ENCODE results near the gene ITFG1. TPM values are rescaled to one million over a fixed set of nuclear protein-coding genes. Genes with fewer than 3 reads are reported as not detected.

The ITFG1 gene
- total RNA-seq, 2 experiments from 2014 or later: 33.7 to 37.9 TPM

- no peaks in the 10 kb centered on the region for H3K4me1 ChIP-seq (ENCODE audit: insufficient read depth, low read length, poor library complexity, severe bottlenecking)
- BruUV-seq (replicated peaks): no TSS peak
- intact Hi-C loops (cut with micrococcal nuclease; ENCODE audit: unreplicated experiment): no loop called here
- no peak overlapping the region for H3K27ac ChIP-seq (ENCODE audit: low read depth, low read length, poor library complexity, severe bottlenecking)
- H3K4me2 ChIP-seq (ENCODE audit: low read length): no peak overlapping the region
- no peaks in the 10 kb centered on the region for H3K79me2 ChIP-seq (ENCODE audit: insufficient read depth, low read depth, low read length)
- TF ChIP-seq CTCF (conservative IDR thresholded peaks at IDR 0.05; ENCODE audit: low read length) (no peak), EZH2phosphoT487 (IDR thresholded peaks at IDR 0.05; ENCODE audit: borderline replicate concordance, low read depth, low read length) (no peak)
- DNase-seq (ENCODE audit: low spot score): no peak
- H3K4me3 ChIP-seq (ENCODE audit: low read depth, low read length, poor library complexity, severe bottlenecking): no peak overlapping the region
- no peaks in the 10 kb centered on the region for H3K9me2 ChIP-seq (ENCODE audit: insufficient read depth, low read length)
- H3K36me3 ChIP-seq (ENCODE audit: insufficient read depth, low read length): no peaks in the 10 kb centered on the region
- H4K20me1 ChIP-seq (ENCODE audit: insufficient read depth, low read length): no peaks in the 10 kb centered on the region
- no peak overlapping the region for H2AFZ ChIP-seq (ENCODE audit: low read length)
- POLR2A ChIA-PET: interaction anchor here (0.5 kb wide), 1 partner anchor 547 kb away, joined by 3 read pairs; no protein-coding TSS in a partner anchor
- H3K9me3 ChIP-seq (ENCODE audit: low read length): no peaks in the 10 kb centered on the region
- CTCF ChIA-PET (ENCODE audit: unreplicated experiment): no interaction called here
These were observed 326.3 kb downstream of the ITFG1 start for GRCh38 chr16:47134550-47134949.

- H3K79me2 ChIP-seq (ENCODE audit: insufficient read depth, low read depth, low read length): no peaks in the 10 kb centered on the region
- H3K9me3 ChIP-seq (ENCODE audit: low read length): no peaks in the 10 kb centered on the region
- no peak overlapping the region for H3K4me2 ChIP-seq (ENCODE audit: low read length)
- H3K27ac ChIP-seq (ENCODE audit: low read depth, low read length, poor library complexity, severe bottlenecking): no peak overlapping the region
- no peaks in the 10 kb centered on the region for H4K20me1 ChIP-seq (ENCODE audit: insufficient read depth, low read length)
- intact Hi-C loops (cut with micrococcal nuclease; ENCODE audit: unreplicated experiment): no loop called here
- POLR2A ChIA-PET: no interaction called here
- no peak for TF ChIP-seq EZH2phosphoT487 (IDR thresholded peaks at IDR 0.05; ENCODE audit: borderline replicate concordance, low read depth, low read length)
- TF ChIP-seq CTCF (conservative IDR thresholded peaks at IDR 0.05; ENCODE audit: low read length): peak; percentile 52
- H2AFZ ChIP-seq (ENCODE audit: low read length): no peak overlapping the region
- DNase-seq (ENCODE audit: low spot score): peak; percentile 5
- H3K4me3 ChIP-seq (ENCODE audit: low read depth, low read length, poor library complexity, severe bottlenecking): no peak overlapping the region
- no peaks in the 10 kb centered on the region for H3K4me1 ChIP-seq (ENCODE audit: insufficient read depth, low read length, poor library complexity, severe bottlenecking)
- BruUV-seq (replicated peaks): no TSS peak
- CTCF ChIA-PET (ENCODE audit: unreplicated experiment): no interaction called here
- H3K36me3 ChIP-seq (ENCODE audit: insufficient read depth, low read length): no peaks in the 10 kb centered on the region
- H3K9me2 ChIP-seq (ENCODE audit: insufficient read depth, low read length): no peaks in the 10 kb centered on the region
These were observed 328.6 kb downstream of the ITFG1 start for GRCh38 chr16:47132308-47132707.

GRCh38 chr16:47129755-47130435, 331.0 kb downstream of the ITFG1 start:
- H3K4me1 ChIP-seq (ENCODE audit: insufficient read depth, low read length, poor library complexity, severe bottlenecking): no peaks in the 10 kb centered on the region
- no peak for DNase-seq (ENCODE audit: low spot score)
- no peaks in the 10 kb centered on the region for H3K9me3 ChIP-seq (ENCODE audit: low read length)
- no peak overlapping the region for H2AFZ ChIP-seq (ENCODE audit: low read length)
- no peaks in the 10 kb centered on the region for H3K9me2 ChIP-seq (ENCODE audit: insufficient read depth, low read length)
- POLR2A ChIA-PET: no interaction called here
- no peak for TF ChIP-seq CTCF (conservative IDR thresholded peaks at IDR 0.05; ENCODE audit: low read length)
- no peak for TF ChIP-seq EZH2phosphoT487 (IDR thresholded peaks at IDR 0.05; ENCODE audit: borderline replicate concordance, low read depth, low read length)
- no peaks in the 10 kb centered on the region for H4K20me1 ChIP-seq (ENCODE audit: insufficient read depth, low read length)
- intact Hi-C loops (cut with micrococcal nuclease; ENCODE audit: unreplicated experiment): no loop called here
- H3K27ac ChIP-seq (ENCODE audit: low read depth, low read length, poor library complexity, severe bottlenecking): no peak overlapping the region
- H3K4me2 ChIP-seq (ENCODE audit: low read length): no peak overlapping the region
- H3K4me3 ChIP-seq (ENCODE audit: low read depth, low read length, poor library complexity, severe bottlenecking): no peak overlapping the region
- CTCF ChIA-PET (ENCODE audit: unreplicated experiment): interaction anchor here (0.6 kb wide), 1 partner anchor 970 kb away, joined by 3 read pairs; no protein-coding TSS in a partner anchor
- no TSS peak for BruUV-seq (replicated peaks)
- no peaks in the 10 kb centered on the region for H3K36me3 ChIP-seq (ENCODE audit: insufficient read depth, low read length)
- H3K79me2 ChIP-seq (ENCODE audit: insufficient read depth, low read depth, low read length): no peaks in the 10 kb centered on the region

Measured in OCI-LY7 (cell line).